GM19455 (cell line): ENCODE results near the gene KCNMA1.

ENCODE experiments used
- ATAC-seq: cut with Tn5 transposase; IDR thresholded peaks from one replicate; pipeline ENCODE4 v1.9.1; 2021; ENCODE audit not compliant: unreplicated experiment

Gene KCNMA1

DNA sequence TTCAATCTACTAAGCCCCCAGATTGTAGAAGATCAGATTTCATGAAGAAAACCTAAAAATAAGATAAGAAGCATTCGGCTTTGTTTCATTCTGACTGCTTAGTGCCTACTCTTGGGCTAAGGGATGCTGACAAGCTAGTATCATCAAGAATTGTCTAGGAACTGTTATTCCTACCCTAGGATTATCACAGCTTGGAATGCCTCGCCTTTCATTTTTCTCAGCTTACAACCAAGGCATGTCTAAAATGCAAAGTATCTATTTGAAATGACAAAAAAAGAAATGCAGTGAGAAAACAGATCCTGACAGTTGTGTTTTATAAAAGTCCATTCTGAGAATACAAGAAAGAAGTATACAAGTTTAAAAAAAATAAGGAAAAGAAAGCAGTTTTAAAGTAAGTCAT lies 441.0 kb downstream of the KCNMA1 start:
- no peak for ATAC-seq

DNA sequence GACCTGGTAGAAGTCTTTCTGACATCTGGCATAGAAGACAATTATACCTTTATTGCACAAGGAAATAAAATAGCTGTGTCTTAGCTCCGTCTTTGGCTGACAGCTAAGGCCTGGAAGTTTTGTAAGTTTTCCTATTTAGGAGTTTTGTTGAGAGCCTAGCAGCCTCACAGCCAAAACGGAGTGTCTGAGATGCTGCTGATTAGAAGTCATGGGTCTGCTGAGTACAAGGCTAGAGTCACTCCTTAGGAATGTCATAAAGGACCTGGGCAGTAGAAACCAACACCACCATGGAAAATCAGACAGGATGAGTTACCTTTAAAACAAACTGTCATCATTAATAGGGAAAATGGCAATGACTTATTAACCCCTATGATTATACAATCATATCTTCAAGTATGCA lies 442.5 kb downstream of the KCNMA1 start:
- no peak for ATAC-seq

DNA sequence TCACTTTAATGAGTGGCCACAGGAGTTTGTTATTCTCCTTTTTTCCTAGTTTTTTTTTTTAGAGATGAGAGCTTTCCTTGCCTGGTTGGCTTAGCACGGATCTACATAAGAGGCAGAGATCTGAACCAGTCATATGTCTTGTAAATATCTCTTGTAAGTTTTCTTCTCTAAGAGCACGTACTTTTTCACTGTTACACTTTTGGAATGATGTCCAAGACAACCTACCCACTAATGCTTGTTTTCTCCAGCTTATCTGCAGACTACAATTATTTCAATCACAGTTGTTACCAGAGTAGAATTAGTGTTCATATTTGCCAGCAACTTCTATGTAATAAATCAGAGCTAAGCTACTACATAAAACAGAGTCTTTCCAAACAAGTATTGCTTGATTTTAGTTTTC lies 444.6 kb downstream of the KCNMA1 start:
- ATAC-seq = no peak

DNA sequence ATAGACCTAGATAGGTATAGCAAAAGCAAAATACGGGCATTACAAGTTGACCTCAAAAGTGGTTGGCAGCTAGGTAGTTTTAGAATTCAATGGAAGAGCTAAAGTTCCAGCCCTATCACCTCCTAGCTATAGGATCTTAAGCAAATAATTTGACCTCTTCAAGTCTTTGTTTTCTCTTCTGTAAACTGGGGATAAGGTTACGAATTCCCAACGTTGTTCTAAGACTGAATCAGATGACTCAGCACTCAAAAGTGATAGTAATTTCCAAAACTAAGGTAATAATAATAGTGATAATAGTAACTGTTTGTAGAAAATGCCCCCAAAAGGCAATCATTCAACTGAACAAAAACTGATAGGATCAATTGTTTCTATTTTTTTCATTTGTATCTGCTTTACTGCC lies 445.2 kb downstream of the KCNMA1 start:
- no peak for ATAC-seq

DNA sequence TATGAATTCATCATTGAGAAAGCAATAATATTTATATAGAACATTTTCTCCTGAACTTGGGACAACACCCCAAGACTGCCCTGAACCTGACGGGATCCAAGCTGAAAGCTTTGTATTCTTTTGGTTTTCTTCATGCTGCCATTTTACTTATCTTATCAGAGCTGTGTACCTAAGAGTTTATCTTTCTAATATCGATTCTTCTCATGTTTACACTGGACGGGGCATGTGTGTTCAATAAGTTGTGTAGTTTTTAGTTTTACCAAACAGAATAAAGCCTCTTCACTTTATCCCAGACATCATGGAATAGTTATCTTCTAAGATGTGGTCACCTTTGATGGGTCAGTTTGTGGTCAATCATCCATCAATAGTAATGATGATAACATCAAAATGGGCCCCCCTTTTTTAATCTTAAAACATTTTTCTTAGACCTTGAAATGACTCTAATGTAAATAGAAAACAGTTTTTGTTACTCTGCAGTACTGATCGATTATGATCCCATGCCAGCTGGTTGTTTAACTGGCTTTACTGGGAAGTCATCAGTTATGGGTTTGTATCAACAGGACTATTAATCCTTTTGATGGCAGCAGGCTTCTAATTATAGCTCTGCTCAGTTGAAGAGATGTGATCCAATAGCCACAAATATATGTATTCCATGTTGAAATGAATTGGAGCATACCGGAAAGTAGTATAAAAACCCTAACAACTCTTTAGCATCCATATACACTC lies 446.1 kb downstream of the KCNMA1 start:
- no peak for ATAC-seq

DNA sequence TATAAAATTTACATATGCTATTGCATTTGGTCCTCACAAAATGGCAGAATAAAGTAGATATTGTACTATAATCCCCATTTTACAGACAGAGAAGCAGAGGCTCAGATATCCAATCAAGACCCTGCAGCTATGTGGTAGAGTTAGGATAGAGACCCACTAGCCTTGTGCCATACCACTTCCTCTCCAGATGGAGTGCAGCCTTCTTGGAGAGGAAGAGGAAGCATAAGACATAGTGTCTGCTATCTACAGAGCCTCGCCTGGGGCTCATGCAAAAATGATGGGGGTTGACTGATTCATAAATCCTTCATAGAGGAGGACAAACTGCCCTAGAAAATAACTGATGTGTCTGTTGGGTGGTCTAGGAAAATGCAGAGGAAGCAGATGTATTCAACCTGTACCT lies 447.3 kb downstream of the KCNMA1 start:
- ATAC-seq = no peak

DNA sequence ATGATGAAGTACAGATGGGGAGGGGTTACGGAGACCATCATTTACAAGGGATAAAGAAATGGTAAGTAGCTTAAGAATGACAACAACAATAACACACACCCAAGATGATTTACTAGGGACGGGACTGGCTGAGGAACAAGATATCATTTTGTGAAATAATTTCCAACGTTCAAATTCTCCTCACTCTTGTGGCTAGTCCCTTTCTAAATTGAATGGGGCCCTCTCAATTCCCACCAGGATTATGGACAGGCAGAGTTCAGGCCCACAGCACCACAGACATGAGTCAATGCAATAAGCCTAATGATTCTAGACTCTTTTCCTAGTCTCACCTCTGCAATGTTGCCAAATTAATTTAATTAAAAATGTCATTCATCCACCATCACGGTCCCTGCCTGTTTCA lies 448.1 kb downstream of the KCNMA1 start:
- ATAC-seq = no peak

DNA sequence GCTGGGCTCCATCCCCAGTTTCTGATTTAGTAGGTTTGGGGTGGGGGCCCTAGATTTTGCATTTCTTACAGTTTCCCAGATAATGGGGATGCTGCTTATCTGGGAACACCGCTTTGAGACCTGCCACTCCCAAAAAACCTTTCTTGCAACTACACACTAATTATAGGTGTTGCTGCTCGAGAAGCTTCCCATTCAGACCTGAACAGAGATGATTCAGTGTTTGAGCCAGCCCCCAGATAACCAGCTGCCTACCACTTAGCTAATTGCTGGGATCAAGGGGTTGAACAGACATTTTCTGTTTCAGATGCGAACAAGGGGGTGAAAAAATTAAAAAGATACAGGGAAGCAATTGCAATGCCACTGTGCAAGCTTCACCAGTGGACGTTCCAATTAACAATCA lies 448.5 kb downstream of the KCNMA1 start:
- ATAC-seq = no peak

DNA sequence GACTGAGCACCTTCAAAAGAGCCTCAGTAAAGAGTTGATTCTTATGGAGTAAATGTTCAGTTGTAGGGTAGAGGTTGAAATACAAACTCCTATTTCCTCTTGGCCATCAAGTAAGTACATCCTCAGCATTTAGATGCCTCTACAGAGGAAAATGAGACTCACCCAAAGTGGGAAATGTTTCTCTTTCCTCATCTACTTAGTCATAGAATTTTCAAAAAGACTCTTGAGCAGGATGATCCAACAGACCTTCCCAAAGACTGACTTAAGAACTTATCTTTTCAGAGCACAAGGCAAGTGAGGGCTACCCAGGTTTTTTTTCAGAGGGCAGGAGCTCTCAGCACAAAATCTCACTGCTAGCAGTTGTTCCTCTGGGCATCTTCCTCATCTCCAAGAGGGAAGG lies 449.1 kb downstream of the KCNMA1 start:
- ATAC-seq = no peak

DNA sequence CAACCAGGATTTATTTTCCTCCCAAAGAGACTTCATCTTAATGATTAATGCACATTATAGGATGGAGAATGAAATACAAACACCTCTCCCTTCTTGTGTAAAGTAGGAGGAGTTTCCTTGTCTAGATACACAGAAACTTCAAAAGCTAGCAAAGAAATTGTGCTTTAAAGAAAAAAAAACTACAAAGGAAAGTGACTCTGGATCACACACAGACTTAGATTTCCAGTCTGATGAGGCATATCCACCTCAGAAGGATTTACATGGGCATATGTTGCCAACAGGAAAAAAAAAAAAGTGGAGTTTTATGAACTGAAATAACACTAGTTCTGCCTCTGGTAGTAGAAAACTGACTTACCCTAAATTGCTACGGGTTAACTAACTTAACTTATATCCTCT lies 449.6 kb downstream of the KCNMA1 start:
- no peak for ATAC-seq

DNA sequence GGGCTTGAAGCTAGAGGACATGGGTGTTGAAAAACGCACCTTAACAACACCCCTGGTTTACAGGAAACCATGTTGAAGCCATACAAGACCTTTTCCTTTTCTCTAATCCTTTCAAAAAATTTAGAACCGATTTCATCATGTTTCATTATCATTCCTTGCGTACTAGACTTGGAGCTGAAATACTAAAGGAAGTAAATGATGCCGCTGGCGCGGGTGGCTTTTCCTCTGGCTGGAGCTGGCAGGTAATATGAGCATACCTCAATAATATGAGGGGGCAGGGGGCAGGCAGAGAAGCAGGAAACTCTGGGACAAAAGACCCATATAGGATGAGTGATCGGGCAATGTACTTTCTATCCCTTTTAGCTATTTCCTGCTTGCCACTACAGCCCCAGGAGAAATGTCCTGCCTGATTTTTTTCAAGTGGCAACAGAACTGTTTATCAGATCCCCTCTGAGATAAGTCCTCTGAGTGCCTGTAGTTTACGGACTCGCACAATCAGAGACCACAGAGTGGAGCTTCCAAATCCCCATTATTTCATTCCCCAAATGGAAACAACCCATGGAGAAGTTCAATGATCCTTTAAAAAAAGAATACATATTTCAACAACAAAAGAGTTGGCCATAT lies 450.1 kb downstream of the KCNMA1 start:
- ATAC-seq = no peak

DNA sequence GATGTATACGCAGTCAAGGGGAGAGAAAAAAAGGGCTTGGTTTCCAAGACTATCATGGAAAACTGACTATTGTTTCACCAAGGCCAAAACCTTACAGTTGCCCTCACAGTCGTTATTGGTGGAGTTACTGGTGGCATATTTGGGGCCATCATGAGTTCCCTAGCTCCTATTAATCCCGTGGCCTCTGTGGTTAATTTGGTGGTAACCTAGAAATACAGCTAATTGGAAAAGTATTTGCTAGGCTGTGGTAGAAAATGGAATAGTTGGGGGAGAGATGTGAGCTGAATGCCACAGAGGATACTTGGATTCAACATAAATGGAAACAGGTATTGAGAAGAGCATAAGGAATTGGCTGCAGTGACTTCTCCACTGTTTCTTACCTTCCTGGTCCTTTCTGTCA lies 450.7 kb downstream of the KCNMA1 start:
- no peak for ATAC-seq

DNA sequence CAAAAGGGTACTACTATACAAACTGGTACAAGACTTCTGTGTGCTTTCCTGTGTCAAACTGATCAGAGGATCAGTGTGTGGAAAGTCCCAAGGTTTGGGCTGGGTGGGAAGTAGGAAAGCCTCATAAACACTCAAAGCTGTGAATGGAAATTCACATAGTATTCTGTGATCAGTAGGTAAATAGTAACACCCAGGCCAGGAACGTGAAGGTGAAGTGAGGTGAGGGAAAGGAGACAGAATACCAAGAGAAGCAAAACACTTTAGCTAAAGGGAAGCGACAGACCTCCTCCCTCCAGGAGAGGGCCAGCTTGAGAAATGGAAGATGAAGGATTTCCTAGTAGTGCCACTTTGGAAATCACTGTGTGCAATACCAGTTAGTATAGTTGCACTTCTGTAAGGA lies 451.9 kb downstream of the KCNMA1 start:
- no peak for ATAC-seq

DNA sequence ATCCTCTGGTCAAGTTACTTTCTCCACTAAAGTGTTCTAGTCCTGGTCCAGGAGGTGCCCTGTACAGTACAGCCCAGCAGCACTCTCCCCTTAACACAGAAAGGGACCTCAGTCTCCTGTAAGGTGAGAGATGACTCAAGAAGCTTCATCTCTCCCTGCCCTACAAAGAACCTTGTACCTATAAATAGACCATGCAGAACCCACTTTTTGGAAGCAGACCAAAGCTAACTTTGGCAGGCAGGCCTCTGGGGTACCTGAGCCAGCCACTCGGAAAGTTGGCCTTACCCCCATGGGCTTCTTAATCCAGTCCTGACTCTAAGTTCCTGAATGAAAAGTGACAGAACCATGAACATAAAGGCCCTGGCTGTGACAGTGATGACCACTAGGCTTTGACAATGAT lies 454.8 kb downstream of the KCNMA1 start:
- ATAC-seq = no peak

DNA sequence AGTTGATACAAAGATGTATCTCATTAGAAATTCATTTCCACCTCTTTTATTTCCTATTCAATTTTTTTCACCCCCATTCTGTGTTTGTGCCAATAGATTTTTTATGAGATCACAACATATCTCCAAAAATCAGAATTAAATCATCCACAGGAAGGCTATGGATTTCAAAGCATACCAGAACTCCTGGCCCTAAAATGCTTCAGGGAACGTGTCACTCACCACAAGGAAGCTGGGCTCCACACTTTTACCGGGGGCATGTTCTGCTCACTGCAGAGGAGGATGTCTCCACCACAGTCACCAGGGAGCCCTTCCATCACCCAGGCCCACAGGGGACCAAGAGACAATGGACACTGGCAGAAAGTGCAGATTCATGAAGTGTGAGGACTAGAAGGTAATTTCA lies 456.8 kb downstream of the KCNMA1 start:
- no peak for ATAC-seq

DNA sequence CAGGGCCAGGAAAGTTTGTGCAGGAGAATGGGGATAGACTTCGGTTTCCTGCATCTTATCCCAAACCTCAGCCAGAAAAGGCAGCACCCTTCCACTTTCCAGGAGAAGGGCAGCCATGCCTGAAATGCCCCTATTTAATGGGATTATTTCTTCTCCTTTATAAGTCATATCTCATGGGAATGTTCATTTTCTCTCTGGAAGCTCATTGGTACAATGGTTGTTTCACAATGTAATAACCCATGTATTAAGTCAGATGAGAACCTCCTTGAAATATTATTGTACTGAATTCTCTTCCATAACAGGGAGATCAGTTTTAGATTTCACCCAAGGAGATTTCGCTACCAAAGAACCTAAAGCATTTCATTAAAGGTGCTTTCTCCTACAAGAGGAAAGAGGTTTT lies 457.5 kb downstream of the KCNMA1 start:
- ATAC-seq = no peak

DNA sequence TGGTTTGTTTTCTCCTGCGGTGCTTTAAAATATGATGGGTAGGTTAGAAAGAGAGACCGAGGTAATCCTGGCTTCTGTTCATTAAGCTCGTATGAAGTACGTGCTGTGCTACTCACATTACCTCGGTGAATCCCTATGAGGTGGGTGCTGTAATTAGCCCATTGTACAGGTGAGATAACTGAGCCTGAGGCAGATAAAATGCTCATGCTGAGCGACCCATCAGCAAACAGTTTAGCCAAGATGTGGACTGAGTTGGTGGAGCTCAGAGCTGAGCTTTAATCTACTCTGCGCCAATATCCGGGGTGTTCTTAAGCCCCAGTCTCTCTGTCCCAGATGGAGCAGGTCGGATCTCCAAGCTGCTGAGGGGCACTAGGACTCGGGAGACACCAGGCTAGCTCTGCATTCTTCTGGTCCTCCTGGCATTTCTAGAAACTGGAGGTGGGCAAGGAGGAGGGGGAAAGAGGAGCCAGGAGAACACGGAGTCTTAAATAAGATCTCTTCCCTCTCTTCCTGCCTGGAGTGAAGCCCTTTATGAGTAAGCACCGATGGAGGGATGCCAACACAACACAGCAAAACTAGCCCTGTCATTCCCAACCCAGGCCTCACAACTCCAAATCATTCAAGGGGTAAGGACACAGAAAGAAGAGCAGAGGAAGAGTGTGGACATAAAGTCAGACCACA lies 458.5 kb downstream of the KCNMA1 start:
- no peak for ATAC-seq

DNA sequence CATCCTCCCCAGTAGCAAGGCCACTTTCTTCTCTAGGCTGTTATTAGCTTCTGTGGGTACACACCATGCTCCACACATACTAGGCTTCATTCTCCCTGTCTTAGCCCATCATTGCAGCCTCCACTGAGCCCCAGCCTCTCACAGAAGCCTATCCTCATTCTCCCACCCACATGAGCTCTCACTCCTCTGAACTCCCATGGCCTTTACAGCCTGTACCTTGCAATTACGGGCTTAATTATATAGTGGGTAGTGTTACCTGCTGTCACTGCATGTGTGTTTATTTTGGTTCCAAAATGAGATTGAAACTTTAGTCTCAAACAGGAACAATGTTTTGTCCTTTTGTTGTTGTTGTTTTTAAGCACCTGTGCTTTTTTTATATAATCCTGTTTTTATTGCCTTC lies 460.0 kb downstream of the KCNMA1 start:
- ATAC-seq = no peak

DNA sequence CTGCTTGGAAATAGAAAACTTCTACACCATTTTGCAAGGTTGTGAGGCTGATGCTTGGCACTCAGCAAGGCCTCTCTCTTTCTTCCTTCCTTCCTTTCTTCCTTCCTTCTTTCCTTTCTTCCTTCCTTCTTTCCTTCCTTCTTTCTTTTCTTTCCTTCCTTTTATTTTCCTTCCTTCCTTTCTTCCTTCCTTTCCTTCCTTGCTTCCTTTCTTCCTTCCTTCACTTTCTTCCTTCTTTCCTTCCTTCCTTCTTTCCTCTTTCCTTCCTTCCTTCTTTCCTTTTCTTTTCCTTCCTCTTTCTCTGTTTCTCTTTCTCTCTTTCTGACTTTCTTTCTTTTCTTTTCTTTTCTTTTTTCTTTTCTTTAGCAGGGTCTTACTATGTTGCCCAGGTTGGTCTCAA lies 460.4 kb downstream of the KCNMA1 start:
- no peak for ATAC-seq

DNA sequence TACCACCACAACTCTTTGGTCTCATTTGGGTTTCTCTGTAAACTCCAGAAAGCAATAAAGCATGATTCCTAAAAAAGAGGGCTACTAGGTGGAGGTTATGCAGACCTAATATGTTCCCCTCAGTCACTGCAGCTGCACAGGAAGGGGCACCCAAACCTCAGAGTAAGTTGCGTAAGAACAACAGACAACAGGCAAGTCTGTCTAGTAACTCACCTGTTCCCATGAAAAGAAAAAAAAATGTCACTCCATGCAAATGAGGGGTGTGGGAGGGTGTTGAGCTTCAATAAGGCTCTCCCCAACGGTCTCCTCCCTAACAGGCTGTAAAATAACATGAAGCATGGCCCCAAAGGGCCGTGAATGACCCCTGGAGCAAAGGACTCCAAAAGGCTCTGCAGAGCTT lies 461.4 kb downstream of the KCNMA1 start:
- no peak for ATAC-seq

DNA sequence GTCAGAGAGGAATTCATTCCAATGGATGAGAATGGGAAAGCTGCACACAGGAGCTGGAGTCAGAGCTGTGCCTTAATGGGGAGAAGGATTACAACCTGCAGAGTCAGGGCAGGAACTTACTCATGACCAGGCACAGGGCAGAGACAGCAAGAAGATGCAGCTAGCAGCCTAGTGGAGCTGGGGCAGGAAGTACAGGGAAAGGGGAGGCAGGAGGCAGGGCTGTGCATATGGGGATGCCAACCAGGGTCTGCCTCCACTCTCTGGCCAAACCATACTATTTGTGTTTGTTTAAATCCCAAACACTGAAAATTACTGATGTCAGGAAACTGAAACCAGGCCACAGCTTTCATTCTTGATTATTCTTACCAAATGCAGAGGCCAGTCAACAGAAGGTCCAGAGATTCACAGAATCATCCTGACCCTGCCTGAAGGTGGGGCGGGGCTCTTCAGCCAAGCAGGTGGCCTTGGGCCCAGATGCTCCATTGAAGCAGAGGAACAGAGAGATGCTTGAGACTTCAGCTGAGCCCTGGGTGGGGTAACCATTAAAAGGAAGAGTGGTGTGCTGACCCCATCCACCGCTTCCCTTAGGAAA lies 461.9 kb downstream of the KCNMA1 start:
- no peak for ATAC-seq
